CD4-positive, alpha-beta T cell treated with Interleukin-2 at 100 ng/mL for 4 hours (primary cell): ENCODE measurements around the gene SCUBE3.

Experiments
- DNase-seq: peaks from one replicate; pipeline ENCODE4 v3.0.0-alpha.2; 2020; ENCODE audit warnings: low spot score

Gene SCUBE3

GRCh38 chr6:35272005-35272404 is 58.2 kb downstream of the SCUBE3 start:
- no peak for DNase-seq

GRCh38 chr6:35273822-35274559 is 60.2 kb downstream of the SCUBE3 start:
- no peak for DNase-seq

GRCh38 chr6:35275744-35276260 is 62.0 kb downstream of the SCUBE3 start:
- DNase-seq: no peak

- DNase-seq: no peak
Measured at GRCh38 chr6:35278708-35279107, 65.0 kb downstream of the SCUBE3 start.

GRCh38 chr6:35280903-35281302 is 67.1 kb downstream of the SCUBE3 start:
- no peak for DNase-seq

GRCh38 chr6:35282472-35282871 is 68.7 kb downstream of the SCUBE3 start:
- no peak for DNase-seq

GRCh38 chr6:35283361-35283760 is 69.6 kb downstream of the SCUBE3 start:
- no peak for DNase-seq

GRCh38 chr6:35287671-35288396 is 74.1 kb downstream of the SCUBE3 start:
- DNase-seq: no peak

- DNase-seq: no peak
Measured at GRCh38 chr6:35288834-35289233, 75.1 kb downstream of the SCUBE3 start.

- no peak for DNase-seq
Measured at GRCh38 chr6:35291491-35291890, 77.7 kb downstream of the SCUBE3 start.

- no peak for DNase-seq
Measured at GRCh38 chr6:35292494-35292893, 78.7 kb downstream of the SCUBE3 start.

- DNase-seq: no peak
Measured at GRCh38 chr6:35293681-35294080, 79.9 kb downstream of the SCUBE3 start.

GRCh38 chr6:35294308-35294945 is 80.7 kb downstream of the SCUBE3 start:
- peak; percentile 63 for DNase-seq

GRCh38 chr6:35295036-35295435 is 81.3 kb downstream of the SCUBE3 start:
- no peak for DNase-seq

- no peak for DNase-seq
Measured at GRCh38 chr6:35295521-35296315, 82.0 kb downstream of the SCUBE3 start.

GRCh38 chr6:35296931-35297600 is 83.3 kb downstream of the SCUBE3 start:
- no peak for DNase-seq

- peak; percentile 91 for DNase-seq
Measured at GRCh38 chr6:35297601-35298481, 84.1 kb downstream of the SCUBE3 start, which contains the start of gene DEF6. TSS of gene DEF6 (plus strand) at chr6:35297818. CDS start at chr6:35297857, 39 bp downstream.

- DNase-seq: peak; percentile 30
Measured at GRCh38 chr6:35298625-35299140, 84.9 kb downstream of the SCUBE3 start.

- DNase-seq: peak; percentile 32
Measured at GRCh38 chr6:35299674-35300073, 85.9 kb downstream of the SCUBE3 start.

GRCh38 chr6:35300848-35301247 is 87.1 kb downstream of the SCUBE3 start:
- DNase-seq: peak; percentile 63
